Subcutaneous abdominal adipose tissue (tissue), 5 donors: ENCODE measurements around the gene PRPF6.

Experiments
- H3K27ac ChIP-seq: one replicate; pipeline ENCODE4 v1.7.0; 2013; ENCODE audit warnings: low read depth, mild to moderate bottlenecking, inconsistent platforms, low read length, moderate library complexity
- H3K27me3 ChIP-seq, 5 donors: one replicate each; pipeline ENCODE4 v1.7.0; 2013; ENCODE audit warnings: low read length in 5 of 5, inconsistent platforms in 1 of 5; ENCODE audit not compliant: control insufficient read depth in 5 of 5, insufficient read depth in 4 of 5
- H3K36me3 ChIP-seq, 5 donors: one replicate each; pipeline ENCODE4 v1.7.0; 2013; ENCODE audit warnings: low read length in 5 of 5; ENCODE audit not compliant: control insufficient read depth in 5 of 5, insufficient read depth in 5 of 5
- H3K4me1 ChIP-seq, 5 donors: one replicate each; pipeline ENCODE4 v1.7.0; 2013; ENCODE audit warnings: low read length in 5 of 5, mild to moderate bottlenecking in 3 of 5, moderate library complexity in 1 of 5; ENCODE audit not compliant: control insufficient read depth in 5 of 5, insufficient read depth in 5 of 5
- H3K4me3 ChIP-seq, 5 donors: one replicate each; pipeline ENCODE4 v1.7.0; 2013; ENCODE audit warnings: low read length in 5 of 5, low read depth in 1 of 5
- H3K9ac ChIP-seq, 5 donors: one replicate each; pipeline ENCODE4 v1.7.0; 2013; ENCODE audit warnings: low read length in 5 of 5, mild to moderate bottlenecking in 4 of 5, moderate library complexity in 3 of 5
- H3K9me3 ChIP-seq, 5 donors: one replicate each; pipeline ENCODE4 v1.7.0; 2013; ENCODE audit warnings: low read length in 5 of 5; ENCODE audit not compliant: control insufficient read depth in 5 of 5
- donor health status: healthy.
- donor health status: healthy.
- donor health status: healthy.
- donor health status: healthy.
- donor health status: healthy.

Gene PRPF6

GRCh38 chr20:64076061-64076997 lies 95.4 kb downstream of the PRPF6 start:
- Histone ChIP-seq H3K9ac (peak overlapping the region in 3 of 5 donors; percentile 41 to 68 (median 53)), H3K9me3 (no peaks in the 10 kb centered on the region), H3K4me3 (peak overlapping the region in 3 of 5 donors; percentile 16 to 75 (median 73)), H3K27ac (no peak overlapping the region), H3K4me1 (peaks cover 0 to 49% (median 35%) of the 10 kb centered on the region in 5 donors), H3K27me3 (no peaks in the 10 kb centered on the region), H3K36me3 (peaks cover 0 to 34% (median 22%) of the 10 kb centered on the region in 5 donors)

DNA sequence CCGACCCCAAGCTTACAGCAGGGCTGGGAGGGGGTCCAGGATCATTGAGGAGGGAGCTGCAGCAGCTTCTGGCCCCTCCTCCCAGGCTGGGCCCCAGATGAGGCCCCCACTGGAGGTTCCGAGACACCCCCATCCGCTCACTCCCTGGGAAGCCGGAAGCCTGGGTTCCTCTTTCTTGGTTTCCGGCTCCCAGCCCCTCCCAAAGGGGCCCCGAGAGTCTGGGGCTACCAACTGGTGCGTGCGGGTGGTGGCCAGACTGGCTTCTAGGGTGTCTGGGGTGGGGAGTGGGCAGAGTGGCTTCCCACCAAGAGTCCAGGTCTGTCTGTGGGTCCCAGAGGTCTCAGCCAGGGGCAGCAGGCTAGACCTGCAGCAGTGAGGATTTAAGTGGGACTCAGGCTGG lies 96.2 kb downstream of the PRPF6 start:
- H3K9me3 ChIP-seq: no peaks in the 10 kb centered on the region
- H3K27ac ChIP-seq: no peak overlapping the region
- H3K4me3 ChIP-seq: peak overlapping the region; percentile 11 to 75 (median 45)
- H3K4me1 ChIP-seq: peaks cover 0 to 56% (median 41%) of the 10 kb centered on the region in 5 donors
- H3K36me3 ChIP-seq: peaks cover 0 to 29% (median 18%) of the 10 kb centered on the region in 5 donors
- peak overlapping the region in 3 of 5 donors; percentile 53 to 80 (median 68) for H3K9ac ChIP-seq
- H3K27me3 ChIP-seq: no peaks in the 10 kb centered on the region

DNA sequence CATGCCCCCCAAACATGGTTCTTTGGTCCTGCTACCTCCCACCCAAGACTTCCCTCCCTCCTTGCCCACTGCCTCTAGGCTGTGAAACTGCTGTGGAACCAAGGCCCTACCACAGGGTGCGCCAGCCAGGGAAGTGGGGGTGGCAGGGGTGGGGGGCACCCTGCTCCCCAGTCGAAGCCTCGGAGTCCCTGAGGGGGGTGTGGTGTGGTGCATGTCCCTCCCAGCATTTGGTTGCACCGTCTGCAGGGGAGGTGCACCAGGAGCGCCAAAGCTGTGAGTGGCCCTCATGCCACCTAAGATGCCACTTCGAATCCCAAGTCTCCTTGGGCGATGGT lies 96.6 kb downstream of the PRPF6 start:
- Histone ChIP-seq H3K36me3 (peaks cover 0 to 25% (median 14%) of the 10 kb centered on the region in 5 donors), H3K27ac (no peak overlapping the region), H3K27me3 (no peaks in the 10 kb centered on the region), H3K4me3 (peak overlapping the region; percentile 32 to 75 (median 59)), H3K9ac (peak overlapping the region in 3 of 5 donors; percentile 53 to 80 (median 68)), H3K4me1 (peaks cover 0 to 61% (median 45%) of the 10 kb centered on the region in 5 donors), H3K9me3 (no peaks in the 10 kb centered on the region)

- peaks cover 0 to 20% (median 10%) of the 10 kb centered on the region in 5 donors for H3K36me3 ChIP-seq
Observed at GRCh38 chr20:64077876-64078551, 97.1 kb downstream of the PRPF6 start.

DNA sequence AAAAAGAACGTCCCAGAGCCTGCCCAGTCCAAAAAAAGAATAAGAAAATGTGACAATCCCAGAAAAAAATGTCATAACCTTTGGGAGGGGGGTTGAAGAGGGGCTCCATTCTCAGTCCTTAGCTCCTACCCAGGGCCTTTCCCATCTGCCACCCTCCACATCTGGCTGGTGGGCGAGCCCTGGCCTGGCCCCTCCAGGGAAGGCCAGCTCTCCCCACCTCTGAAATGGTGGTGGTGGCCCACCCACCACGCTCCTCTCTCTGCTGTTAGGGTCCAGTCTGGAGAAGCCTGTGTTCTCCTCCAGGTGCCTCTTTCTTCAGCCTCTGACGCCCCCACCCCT lies 98.0 kb downstream of the PRPF6 start:
- H3K9ac ChIP-seq: peak overlapping the region; percentile 16 to 84 (median 82)
- peak overlapping the region; percentile 37 for H3K27ac ChIP-seq
- H3K27me3 ChIP-seq: peaks cover 0 to 2% (median 2%) of the 10 kb centered on the region in 5 donors
- peaks cover 0 to 72% (median 55%) of the 10 kb centered on the region in 5 donors for H3K4me1 ChIP-seq
- H3K9me3 ChIP-seq: no peaks in the 10 kb centered on the region
- H3K36me3 ChIP-seq: peaks cover 0 to 16% (median 8%) of the 10 kb centered on the region in 5 donors
- peak overlapping the region; percentile 59 to 78 (median 73) for H3K4me3 ChIP-seq

More at GRCh38 chr20:64077876-64078551, 97.1 kb downstream of the PRPF6 start:
- Histone ChIP-seq H3K9me3 (no peaks in the 10 kb centered on the region), H3K4me3 (peak overlapping the region; percentile 59 to 78 (median 73)), H3K27me3 (no peaks in the 10 kb centered on the region), H3K4me1 (peaks cover 0 to 64% (median 48%) of the 10 kb centered on the region in 5 donors), H3K27ac (no peak overlapping the region), H3K9ac (peak overlapping the region in 4 of 5 donors; percentile 80 to 84 (median 82))

GRCh38 chr20:64079273-64080012 lies 98.5 kb downstream of the PRPF6 start, which contains the start of gene RGS19:
Gene RGS19, minus strand, starts transcription at chr20:64079518. Its CDS starts 2,632 bp downstream, at chr20:64076886.
- Histone ChIP-seq H3K27ac (peak within 1 kb of the TSS; percentile 37), H3K9ac (peak within 1 kb of the TSS; percentile 16 to 84 (median 82)), H3K36me3 (peaks cover 0 to 11% (median 4%) of the 10 kb centered on the region in 5 donors), H3K4me3 (peak within 1 kb of the TSS; percentile 59 to 78 (median 73)), H3K4me1 (peaks cover 0 to 78% (median 61%) of the 10 kb centered on the region in 5 donors), H3K9me3 (no peaks in the 10 kb centered on the region), H3K27me3 (peaks cover 5 to 7% (median 7%) of the 10 kb centered on the region in 5 donors)

- peaks cover 0 to 81% (median 61%) of the 10 kb centered on the region in 5 donors for H3K4me1 ChIP-seq
Observed at GRCh38 chr20:64080013-64080812, 99.3 kb downstream of the PRPF6 start, which contains the start of gene OPRL1. Gene OPRL1, plus strand, starts transcription at chr20:64080082. Its CDS starts 12,639 bp downstream, at chr20:64092721.

GRCh38 chr20:64080813-64081623 lies 100.1 kb downstream of the PRPF6 start:
- H3K4me1 ChIP-seq: peaks cover 0 to 80% (median 61%) of the 10 kb centered on the region in 5 donors
- peak overlapping the region in 1 of 5 donors; percentile 72 for H3K9ac ChIP-seq
- H3K27ac ChIP-seq: no peak overlapping the region
- H3K9me3 ChIP-seq: no peaks in the 10 kb centered on the region
- H3K36me3 ChIP-seq: peaks cover 0 to 2% (median 0%) of the 10 kb centered on the region in 5 donors
- peak overlapping the region in 3 of 5 donors; percentile 62 to 75 (median 65) for H3K4me3 ChIP-seq
- peaks cover 13 to 22% (median 19%) of the 10 kb centered on the region in 5 donors for H3K27me3 ChIP-seq

More at GRCh38 chr20:64080013-64080812, 99.3 kb downstream of the PRPF6 start, which contains the start of gene OPRL1:
- Histone ChIP-seq H3K27ac (peak within 1 kb of the TSS; percentile 37), H3K27me3 (peaks cover 7 to 15% (median 14%) of the 10 kb centered on the region in 5 donors), H3K4me3 (peak within 1 kb of the TSS; percentile 59 to 78 (median 73)), H3K36me3 (peaks cover 0 to 3% (median 1%) of the 10 kb centered on the region in 5 donors), H3K9ac (peak within 1 kb of the TSS; percentile 16 to 84 (median 82)), H3K9me3 (no peaks in the 10 kb centered on the region)
